PC-9 (cell line): ENCODE measurements around the gene C1orf21. TPM values are rescaled to one million over a fixed set of nuclear protein-coding genes. Genes with fewer than 3 reads are reported as not detected.

Experiments used
- BruUV-seq: library from RNA; stranded (reverse); fragments of 400-500 nt; replicated peaks from 2 replicates; lab custom pipeline; 2021; lab: Mats Ljungman, UMichigan
- CTCF ChIA-PET: fragments of 300-600 bp; sonication (Branson Sonifier 250); formaldehyde crosslinking; loops from one replicate; lab custom pipeline; 2022; ENCODE audit warnings: antibody characterized with exemption; lab: Charles Lee
- POLR2A ChIA-PET: fragments of 300-600 bp; sonication (Branson Sonifier 250); formaldehyde crosslinking; loops from one replicate; lab custom pipeline; 2022; ENCODE audit warnings: antibody characterized with exemption; ENCODE audit not compliant: unreplicated experiment; lab: Charles Lee
- DNase-seq, 2 experiments: peaks; one replicate each; pipeline versions ENCODE4 v3.0.0 to v3.0.0-alpha.2; 2015 to 2022; ENCODE audit warnings: mixed read lengths in 1 of 2
- H2AFZ ChIP-seq: fragments of 200-600 bp; sonication (generic); 2 replicates; pipeline ENCODE4 v1.8.1; 2017; ENCODE audit warnings: antibody characterized with exemption
- H3F3A ChIP-seq: fragments of 200-600 bp; sonication (generic); 2 replicates; pipeline ENCODE4 v1.8.1; 2017; ENCODE audit warnings: antibody characterized with exemption, mild to moderate bottlenecking, low read depth; ENCODE audit not compliant: insufficient read depth
- H3K27ac ChIP-seq: fragments of 200-600 bp; sonication (generic); 2 replicates; pipeline ENCODE4 v1.6.1; 2016; ENCODE audit warnings: mixed run types
- H3K27me3 ChIP-seq: fragments of 200-600 bp; sonication (generic); 2 replicates; pipeline ENCODE4 v1.6.1; 2016; ENCODE audit warnings: low read depth, mixed run types; ENCODE audit not compliant: insufficient read depth
- H3K36me3 ChIP-seq: fragments of 200-600 bp; sonication (generic); 2 replicates; pipeline ENCODE4 v1.6.1; 2016; ENCODE audit warnings: low read depth, mixed run types
- H3K4me1 ChIP-seq: fragments of 200-600 bp; sonication (generic); replicated peaks from 2 replicates; pipeline ENCODE4 v1.6.1; 2016; ENCODE audit warnings: mixed run types; ENCODE audit not compliant: insufficient read depth
- H3K4me2 ChIP-seq: fragments of 200-600 bp; sonication (generic); 2 replicates; pipeline ENCODE4 v1.6.1; 2017; ENCODE audit warnings: mixed run types
- H3K4me3 ChIP-seq: fragments of 200-600 bp; sonication (generic); 2 replicates; pipeline ENCODE4 v1.6.1; 2016; ENCODE audit warnings: mixed run types
- H3K79me2 ChIP-seq: fragments of 200-600 bp; sonication (generic); 2 replicates; pipeline ENCODE4 v1.6.1; 2017; ENCODE audit warnings: low read depth, mixed run types
- H3K9me2 ChIP-seq: fragments of 200-600 bp; sonication (generic); 2 replicates; pipeline ENCODE4 v1.8.1; 2017; ENCODE audit warnings: mild to moderate bottlenecking; ENCODE audit not compliant: insufficient read depth
- H3K9me3 ChIP-seq: fragments of 200-600 bp; sonication (generic); 2 replicates; pipeline ENCODE4 v1.8.1; 2016; ENCODE audit warnings: low read depth; ENCODE audit not compliant: insufficient read depth
- H4K20me1 ChIP-seq: fragments of 200-600 bp; sonication (generic); 2 replicates; pipeline ENCODE4 v1.8.1; 2017; ENCODE audit not compliant: insufficient read depth
- EZH2 ChIP-seq: fragments of 200-600 bp; sonication (generic); IDR thresholded peaks from 2 replicates; pipeline ENCODE4 v1.8.0; 2017; ENCODE audit warnings: antibody characterized with exemption, low read depth
- intact Hi-C: fragments of 100-400 bp; cut with micrococcal nuclease; formaldehyde crosslinking; loops from one replicate; pipeline ENCODE4 v1.10.0; 2022; ENCODE audit not compliant: unreplicated experiment
- total RNA-seq: library from RNA; stranded (reverse); gene quantifications from 2 replicates; pipeline ENCODE4 v1.2.3, GENCODE V29; 2021
- TF ChIP-seq, protein P1 (sequence below): fragments of 200-600 bp; sonication (generic); conservative IDR thresholded peaks from 2 replicates; pipeline ENCODE4 v1.6.1; 2017; ENCODE audit warnings: mixed run types, antibody characterized with exemption, mild to moderate bottlenecking, moderate library complexity

C1orf21 gene
- total RNA-seq, 1 experiment from 2014 or later: 13.8 TPM

- ChIA-PET POLR2A (interaction anchor here (0.6 kb wide), 1 partner anchor 706 kb away, joined by 3 read pairs; no protein-coding TSS in a partner anchor), CTCF (interaction anchor here (0.6 kb wide), 1 partner anchor 29 kb away, joined by 4 read pairs; no protein-coding TSS in a partner anchor)
- Histone ChIP-seq H4K20me1 (no peaks in the 10 kb centered on the region), H3K9me2 (no peaks in the 10 kb centered on the region), H3K79me2 (no peaks in the 10 kb centered on the region), H3K27ac (no peak overlapping the region), H2AFZ (no peak overlapping the region), H3K4me1 (peaks cover 11% of the 10 kb centered on the region; the same call in 1 of the 2 replicates), H3K27me3 (peaks cover 4% of the 10 kb centered on the region; the same call in 1 of the 2 replicates), H3K4me3 (no peak overlapping the region), H3K36me3 (no peaks in the 10 kb centered on the region), H3K4me2 (no peak overlapping the region), H3K9me3 (no peaks in the 10 kb centered on the region), H3F3A (peaks cover 9% of the 10 kb centered on the region)
- TF ChIP-seq, protein P1, sequence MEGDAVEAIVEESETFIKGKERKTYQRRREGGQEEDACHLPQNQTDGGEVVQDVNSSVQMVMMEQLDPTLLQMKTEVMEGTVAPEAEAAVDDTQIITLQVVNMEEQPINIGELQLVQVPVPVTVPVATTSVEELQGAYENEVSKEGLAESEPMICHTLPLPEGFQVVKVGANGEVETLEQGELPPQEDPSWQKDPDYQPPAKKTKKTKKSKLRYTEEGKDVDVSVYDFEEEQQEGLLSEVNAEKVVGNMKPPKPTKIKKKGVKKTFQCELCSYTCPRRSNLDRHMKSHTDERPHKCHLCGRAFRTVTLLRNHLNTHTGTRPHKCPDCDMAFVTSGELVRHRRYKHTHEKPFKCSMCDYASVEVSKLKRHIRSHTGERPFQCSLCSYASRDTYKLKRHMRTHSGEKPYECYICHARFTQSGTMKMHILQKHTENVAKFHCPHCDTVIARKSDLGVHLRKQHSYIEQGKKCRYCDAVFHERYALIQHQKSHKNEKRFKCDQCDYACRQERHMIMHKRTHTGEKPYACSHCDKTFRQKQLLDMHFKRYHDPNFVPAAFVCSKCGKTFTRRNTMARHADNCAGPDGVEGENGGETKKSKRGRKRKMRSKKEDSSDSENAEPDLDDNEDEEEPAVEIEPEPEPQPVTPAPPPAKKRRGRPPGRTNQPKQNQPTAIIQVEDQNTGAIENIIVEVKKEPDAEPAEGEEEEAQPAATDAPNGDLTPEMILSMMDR: no peak
- TF ChIP-seq EZH2: no peak
- BruUV-seq: no TSS peak
- intact Hi-C loops: loop anchor here (10.0 kb wide), 1 partner anchor 309 kb away; no protein-coding TSS in a partner anchor
- DNase-seq: no peak
These were observed 3.0 kb upstream of the C1orf21 start for GRCh38 chr1:184383772-184384323.

- Histone ChIP-seq H3K27me3 (peaks cover 4% of the 10 kb centered on the region; the same call in 1 of the 2 replicates), H3K4me2 (peak overlapping the region; percentile 99), H4K20me1 (no peaks in the 10 kb centered on the region), H2AFZ (peak overlapping the region; percentile 94), H3K36me3 (no peaks in the 10 kb centered on the region), H3K4me3 (peak overlapping the region; percentile 84), H3K79me2 (no peaks in the 10 kb centered on the region), H3F3A (peaks cover 9% of the 10 kb centered on the region), H3K9me3 (no peaks in the 10 kb centered on the region), H3K9me2 (no peaks in the 10 kb centered on the region), H3K27ac (no peak overlapping the region), H3K4me1 (peaks cover 12% of the 10 kb centered on the region; the same call in 1 of the 2 replicates)
- ChIA-PET POLR2A (no interaction called here), CTCF (no interaction called here)
- TSS peak; percentile 80 for BruUV-seq
- no peak for TF ChIP-seq EZH2
- TF ChIP-seq, protein P1: no peak
- no peak for DNase-seq
- intact Hi-C loops: loop anchor here (2.0 to 10.0 kb wide), 4 partner anchors 96 to 311 kb away; no protein-coding TSS in a partner anchor
These were observed 941 bp upstream of the C1orf21 start for GRCh38 chr1:184385865-184386311.

DNA sequence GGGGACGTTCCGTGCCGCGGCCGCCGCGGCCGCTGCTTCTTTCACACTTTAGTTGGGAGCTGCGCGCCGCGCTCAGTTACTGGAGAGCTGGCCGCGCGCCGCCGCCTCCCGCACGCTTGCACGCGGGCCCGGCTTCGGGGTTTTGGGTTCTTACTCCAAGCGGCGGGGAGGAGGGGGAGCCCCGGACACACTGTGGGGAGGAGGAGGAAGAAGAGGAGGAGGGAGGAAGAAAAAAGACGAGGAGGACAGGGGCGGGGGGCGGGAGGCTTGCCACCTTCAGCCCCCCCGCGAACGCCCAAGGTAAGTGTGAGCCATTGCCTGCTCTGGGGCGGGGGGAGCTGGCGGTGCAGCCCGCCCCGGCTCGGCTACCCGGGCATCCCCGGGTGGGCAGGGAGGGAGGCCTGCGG is 243 bp downstream of the C1orf21 start:
- POLR2A ChIA-PET: interaction anchor here (0.6 to 1.0 kb wide), 7 partner anchors 12 to 751 kb away, joined by 4 to 20 read pairs (median 6); no protein-coding TSS in a partner anchor
- H3K79me2 ChIP-seq: no peaks in the 10 kb centered on the region
- DNase-seq: peak in 1 of 2 experiments; percentile 12
- peaks cover 9% of the 10 kb centered on the region for H3F3A ChIP-seq
- H4K20me1 ChIP-seq: no peaks in the 10 kb centered on the region
- H3K9me3 ChIP-seq: no peaks in the 10 kb centered on the region
- peak overlapping the region; percentile 94 for H2AFZ ChIP-seq
- H3K27ac ChIP-seq: no peak overlapping the region
- CTCF ChIA-PET: interaction anchor here (0.6 to 1.4 kb wide), 7 partner anchors 42 to 1696 kb away, joined by 3 to 9 read pairs (median 7); no protein-coding TSS in a partner anchor
- TF ChIP-seq, protein P1: no peak
- no peak for TF ChIP-seq EZH2
- peak overlapping the region; percentile 99 for H3K4me2 ChIP-seq
- peaks cover 12% of the 10 kb centered on the region; the same call in 1 of the 2 replicates for H3K4me1 ChIP-seq
- peaks cover 4% of the 10 kb centered on the region; the same call in 1 of the 2 replicates for H3K27me3 ChIP-seq
- intact Hi-C loops: loop anchor here (2.0 to 10.0 kb wide), 4 partner anchors 95 to 312 kb away; no protein-coding TSS in a partner anchor
- BruUV-seq: no TSS peak
- H3K4me3 ChIP-seq: peak overlapping the region; percentile 84
- H3K36me3 ChIP-seq: no peaks in the 10 kb centered on the region
- no peaks in the 10 kb centered on the region for H3K9me2 ChIP-seq
